ENCODE data around the gene RXRA.

Gene RXRA

DNA sequence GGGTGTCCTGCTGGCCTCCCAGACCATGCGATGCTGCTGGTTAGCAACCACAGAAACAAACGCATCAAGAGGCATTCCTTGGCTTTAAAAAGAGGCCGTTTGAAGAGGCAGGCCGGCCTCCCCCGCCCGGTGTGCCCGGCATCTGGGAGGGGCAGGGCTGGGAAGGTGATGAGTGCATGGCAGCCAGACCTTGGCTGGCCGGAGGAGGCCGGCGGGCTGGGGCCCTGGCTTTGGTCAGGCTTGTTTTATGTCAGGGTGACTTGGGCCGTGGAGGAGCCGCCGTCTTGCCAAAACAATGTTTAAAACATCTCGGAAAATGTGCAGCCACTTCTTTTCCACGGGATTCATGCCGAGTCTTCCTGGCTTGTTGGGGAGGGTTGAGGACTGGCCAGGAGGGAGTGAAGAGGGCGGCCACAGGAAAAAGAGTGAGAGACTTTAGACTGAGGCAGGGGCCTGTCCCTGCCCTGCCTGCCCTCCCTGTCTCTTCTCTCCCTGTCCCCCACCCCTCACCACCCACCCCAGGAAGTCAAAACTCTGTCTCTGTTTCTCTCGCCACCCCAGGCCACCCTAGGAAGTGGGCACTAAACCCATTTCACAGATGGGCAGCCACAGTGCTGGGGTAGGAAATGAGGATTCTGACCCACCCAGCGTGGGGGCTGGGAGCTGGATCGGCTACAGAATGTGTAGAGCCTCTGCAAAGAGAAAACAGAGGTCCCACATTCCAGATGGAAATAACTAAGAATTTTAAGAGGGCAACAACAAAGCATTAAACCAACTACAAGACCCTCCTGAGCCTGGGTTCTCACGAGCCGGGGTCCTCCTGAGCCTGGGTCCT is 143.0 kb downstream of the RXRA start:
- Histone ChIP-seq H3K9ac (ENCODE audit: low read length) (no peak overlapping the region), H3K27me3 (ENCODE audit: insufficient read depth, low read length) (0 out of 2 replicates have a peak, but pooled peaks cover 9% of the 10 kb centered on the region), H3K9me3 (ENCODE audit: low read length) (no peaks in the 10 kb centered on the region)

DNA sequence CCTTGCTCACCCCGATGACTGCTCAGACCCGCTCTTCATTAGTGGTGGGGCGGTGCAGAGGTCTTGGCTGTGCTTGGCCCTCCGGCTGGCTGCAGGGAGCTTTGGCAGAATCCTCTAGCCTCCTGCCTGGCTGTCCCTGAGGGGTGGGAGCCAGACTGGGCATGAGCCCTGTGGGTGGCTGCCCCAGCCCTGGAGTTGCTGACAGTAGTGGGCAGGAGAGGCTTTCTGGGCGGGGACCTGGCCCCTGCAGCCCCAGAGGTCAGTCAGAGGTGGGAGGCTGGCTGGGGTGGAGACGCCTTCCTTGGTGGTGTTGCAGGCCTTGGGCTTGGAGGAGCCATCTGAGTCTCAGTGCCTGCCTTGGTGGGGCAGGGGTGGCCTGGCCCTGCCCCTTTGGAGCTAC is 146.0 kb downstream of the RXRA start:
- H3F3A ChIP-seq (ENCODE audit: insufficient read depth, low read length), result no peaks in the 10 kb centered on the region
- H4K20me1 ChIP-seq (ENCODE audit: insufficient read depth, low read length), result no peaks in the 10 kb centered on the region
- no peaks in the 10 kb centered on the region for H3K79me2 ChIP-seq (ENCODE audit: insufficient read depth, low read length)
- H2AFZ ChIP-seq (ENCODE audit: low read length), result no peak overlapping the region
- H3K9ac ChIP-seq (ENCODE audit: low read length), result no peak overlapping the region
- H3K4me1 ChIP-seq (ENCODE audit: insufficient read depth, low read length, severe bottlenecking), result no peaks in the 10 kb centered on the region
- no peak overlapping the region for H3K4me3 ChIP-seq (ENCODE audit: low read depth, low read length, poor library complexity, severe bottlenecking)
- no peak overlapping the region for H3K27ac ChIP-seq (ENCODE audit: low read depth, low read length, poor library complexity, severe bottlenecking)
- H3K9me2 ChIP-seq (ENCODE audit: low read depth, low read length), result no peaks in the 10 kb centered on the region
- H3K27me3 ChIP-seq (ENCODE audit: insufficient read depth, low read length), result 0 out of 2 replicates have a peak, but pooled peaks cover 9% of the 10 kb centered on the region
- H3K9me3 ChIP-seq (ENCODE audit: low read length), result no peaks in the 10 kb centered on the region
- TF ChIP-seq EZH2 (IDR thresholded peaks at IDR 0.05; ENCODE audit: borderline replicate concordance, low read length), result no peak
- TF ChIP-seq, protein P1, sequence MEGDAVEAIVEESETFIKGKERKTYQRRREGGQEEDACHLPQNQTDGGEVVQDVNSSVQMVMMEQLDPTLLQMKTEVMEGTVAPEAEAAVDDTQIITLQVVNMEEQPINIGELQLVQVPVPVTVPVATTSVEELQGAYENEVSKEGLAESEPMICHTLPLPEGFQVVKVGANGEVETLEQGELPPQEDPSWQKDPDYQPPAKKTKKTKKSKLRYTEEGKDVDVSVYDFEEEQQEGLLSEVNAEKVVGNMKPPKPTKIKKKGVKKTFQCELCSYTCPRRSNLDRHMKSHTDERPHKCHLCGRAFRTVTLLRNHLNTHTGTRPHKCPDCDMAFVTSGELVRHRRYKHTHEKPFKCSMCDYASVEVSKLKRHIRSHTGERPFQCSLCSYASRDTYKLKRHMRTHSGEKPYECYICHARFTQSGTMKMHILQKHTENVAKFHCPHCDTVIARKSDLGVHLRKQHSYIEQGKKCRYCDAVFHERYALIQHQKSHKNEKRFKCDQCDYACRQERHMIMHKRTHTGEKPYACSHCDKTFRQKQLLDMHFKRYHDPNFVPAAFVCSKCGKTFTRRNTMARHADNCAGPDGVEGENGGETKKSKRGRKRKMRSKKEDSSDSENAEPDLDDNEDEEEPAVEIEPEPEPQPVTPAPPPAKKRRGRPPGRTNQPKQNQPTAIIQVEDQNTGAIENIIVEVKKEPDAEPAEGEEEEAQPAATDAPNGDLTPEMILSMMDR (IDR thresholded peaks at IDR 0.05; ENCODE audit: low read length), result no peak
- H3K36me3 ChIP-seq (ENCODE audit: insufficient read depth, low read length), result no peaks in the 10 kb centered on the region
- no peak overlapping the region for H3K4me2 ChIP-seq (ENCODE audit: low read length)

More for the DNA sequence above, 143.0 kb downstream of the RXRA start:
- H3K27ac ChIP-seq (ENCODE audit: low read depth, low read length, poor library complexity, severe bottlenecking), result no peak overlapping the region
- H3K4me3 ChIP-seq (ENCODE audit: low read depth, low read length, poor library complexity, severe bottlenecking), result no peak overlapping the region
- H3K9me2 ChIP-seq (ENCODE audit: low read depth, low read length), result no peaks in the 10 kb centered on the region
- H4K20me1 ChIP-seq (ENCODE audit: insufficient read depth, low read length), result no peaks in the 10 kb centered on the region
- no peaks in the 10 kb centered on the region for H3K4me1 ChIP-seq (ENCODE audit: insufficient read depth, low read length, severe bottlenecking)
- no peak for TF ChIP-seq EZH2 (IDR thresholded peaks at IDR 0.05; ENCODE audit: borderline replicate concordance, low read length)
- TF ChIP-seq, protein P1 (IDR thresholded peaks at IDR 0.05; ENCODE audit: low read length), result no peak
- no peaks in the 10 kb centered on the region for H3K36me3 ChIP-seq (ENCODE audit: insufficient read depth, low read length)
- no peaks in the 10 kb centered on the region for H3F3A ChIP-seq (ENCODE audit: insufficient read depth, low read length)
- H3K79me2 ChIP-seq (ENCODE audit: insufficient read depth, low read length), result no peaks in the 10 kb centered on the region
- no peak overlapping the region for H3K4me2 ChIP-seq (ENCODE audit: low read length)
- no peak overlapping the region for H2AFZ ChIP-seq (ENCODE audit: low read length)

DNA sequence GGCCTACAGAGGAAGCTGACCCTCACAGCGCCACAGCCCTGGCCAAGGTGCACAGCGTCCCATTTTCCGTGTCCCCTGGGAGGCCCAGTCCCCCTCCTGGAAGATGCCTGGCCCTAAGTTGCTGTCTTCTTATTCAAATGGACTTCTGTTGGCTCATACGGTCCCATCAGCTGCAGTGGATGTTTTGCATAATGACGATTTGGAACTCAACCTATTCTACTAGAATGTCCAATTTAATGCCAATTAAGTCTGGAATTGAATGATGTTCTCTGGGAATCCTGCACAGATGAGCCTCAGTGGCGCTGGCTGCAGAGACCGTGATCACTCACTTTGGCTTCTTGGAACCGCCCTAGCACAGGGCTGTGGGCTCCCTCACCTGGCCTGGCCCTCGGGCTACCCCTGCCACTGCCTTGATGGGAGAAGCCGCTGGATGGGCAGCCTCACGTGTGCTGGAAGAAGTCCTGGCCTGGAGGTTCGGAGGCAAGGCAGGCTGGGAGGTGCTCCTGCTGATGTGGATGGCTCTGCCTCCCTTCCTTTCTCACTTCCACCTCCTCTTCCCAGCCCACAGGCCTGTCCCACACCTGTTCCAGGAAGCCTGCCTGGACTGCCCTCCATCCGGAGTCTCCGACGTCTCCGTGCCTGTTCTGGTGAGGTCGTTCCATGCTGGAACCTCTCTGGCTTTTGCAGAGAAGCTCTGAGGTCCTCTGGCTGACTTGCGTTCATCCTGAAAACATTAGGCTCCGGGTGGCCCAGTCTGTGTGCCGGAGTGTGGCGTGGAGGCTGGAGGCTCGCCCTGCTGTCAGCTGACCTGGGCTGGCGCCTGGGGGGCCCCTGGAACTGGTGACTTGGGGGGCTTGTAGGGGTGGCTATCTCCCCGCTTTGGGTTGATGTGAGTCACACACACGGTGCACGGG is 147.1 kb downstream of the RXRA start:
- H3K9me3 ChIP-seq (ENCODE audit: low read length), result no peaks in the 10 kb centered on the region
- H2AFZ ChIP-seq (ENCODE audit: low read length), result no peak overlapping the region

More for the DNA sequence above, 147.1 kb downstream of the RXRA start:
- Histone ChIP-seq H4K20me1 (ENCODE audit: insufficient read depth, low read length) (no peaks in the 10 kb centered on the region), H3K9me2 (ENCODE audit: low read depth, low read length) (no peaks in the 10 kb centered on the region), H3K4me3 (ENCODE audit: low read depth, low read length, poor library complexity, severe bottlenecking) (no peak overlapping the region), H3F3A (ENCODE audit: insufficient read depth, low read length) (no peaks in the 10 kb centered on the region), H3K79me2 (ENCODE audit: insufficient read depth, low read length) (no peaks in the 10 kb centered on the region), H3K4me1 (ENCODE audit: insufficient read depth, low read length, severe bottlenecking) (no peaks in the 10 kb centered on the region), H3K27ac (ENCODE audit: low read depth, low read length, poor library complexity, severe bottlenecking) (no peak overlapping the region), H3K27me3 (ENCODE audit: insufficient read depth, low read length) (0 out of 2 replicates have a peak, but pooled peaks cover 9% of the 10 kb centered on the region), H3K9ac (ENCODE audit: low read length) (no peak overlapping the region), H3K4me2 (ENCODE audit: low read length) (no peak overlapping the region), H3K36me3 (ENCODE audit: insufficient read depth, low read length) (no peaks in the 10 kb centered on the region)
- no peak for TF ChIP-seq EZH2 (IDR thresholded peaks at IDR 0.05; ENCODE audit: borderline replicate concordance, low read length)
- TF ChIP-seq, protein P1 (IDR thresholded peaks at IDR 0.05; ENCODE audit: low read length), result no peak
